SK-N-DZ (cell line): ENCODE results near the gene CXorf65.

Source experiments
- DNase-seq: peaks from one replicate; pipeline ENCODE4 v3.0.0-alpha.2; 2015; ENCODE audit warnings: low spot score
- small RNA-seq, 2 experiments: library from RNA; depleted of rRNA; stranded (forward); fragments of <200 nt; gene quantifications; one replicate each; pipeline ENCODE3, GENCODE V24; 2014

Gene CXorf65

DNA sequence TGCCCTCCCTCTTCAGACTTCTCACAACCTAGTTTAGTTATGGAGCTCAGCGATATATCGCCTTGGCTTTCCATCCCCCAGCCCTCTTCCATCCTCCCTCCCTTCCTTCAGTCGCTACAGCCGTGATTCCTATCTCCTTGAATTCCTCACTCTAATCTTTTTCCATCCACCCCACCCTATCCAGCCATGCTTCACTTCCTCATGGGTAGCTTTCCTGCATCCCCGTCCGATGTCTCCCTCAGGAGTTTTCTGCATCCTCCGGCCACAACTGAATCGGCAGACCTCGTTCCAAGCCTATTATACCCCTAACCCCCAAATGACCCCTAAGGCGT, 38.9 kb downstream of the CXorf65 start:
- DNase-seq = no peak

- DNase-seq = no peak
Observed at GRCh38 chrX:71067089-71067488, 39.5 kb downstream of the CXorf65 start.

GRCh38 chrX:71060127-71060526, 46.4 kb downstream of the CXorf65 start:
- no peak for DNase-seq

DNA sequence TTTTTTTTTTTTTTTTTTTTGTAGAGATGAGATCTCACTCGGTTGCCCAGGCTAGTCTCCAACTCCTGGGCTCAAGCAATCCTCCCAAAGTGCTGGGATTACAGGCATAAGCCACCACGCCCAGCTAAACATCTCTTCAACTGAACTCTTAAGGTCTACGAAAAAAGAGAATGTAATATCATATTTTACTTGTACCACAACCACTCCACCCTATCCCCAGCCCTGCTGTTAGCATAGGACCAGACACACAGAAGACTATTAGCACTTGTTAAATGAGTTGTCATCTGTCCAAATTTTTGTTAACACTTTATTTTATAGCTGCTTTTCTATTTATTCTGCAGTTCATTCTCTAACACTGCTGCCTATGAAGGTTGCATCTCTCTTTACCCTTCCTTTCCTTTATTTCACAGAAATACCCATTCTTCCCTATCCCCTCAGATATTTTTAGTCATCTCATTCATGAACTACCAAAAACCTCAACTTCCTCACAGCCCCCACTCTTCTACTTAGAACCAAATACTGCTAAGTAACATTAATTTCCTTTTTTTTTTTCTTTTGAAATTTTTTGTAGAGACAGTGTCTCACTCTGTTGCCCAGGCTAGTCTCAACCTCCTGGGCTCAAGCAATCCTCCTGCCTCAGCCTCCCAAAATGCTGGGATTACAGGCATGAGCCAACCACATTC, 48.6 kb downstream of the CXorf65 start:
- no peak for DNase-seq

- no peak for DNase-seq
Observed at GRCh38 chrX:71056867-71057266, 49.7 kb downstream of the CXorf65 start.

Small RNA genes lying within 50 kb of the gene (small RNA-seq; reads per million reads assigned to genes)
- 0 to 0.09 reads per million in 2 experiments for gene CXorf65
